GM06990 (cell line): ENCODE data around the gene LCP2.
"Not testable (repeated sequence)": the region's sequence is repeated elsewhere in the genome, so short reads cannot be mapped to it uniquely, and the experiment has no call there.

Experiments
- DNase-seq: peaks from one replicate; pipeline ENCODE4 v3.0.0-alpha.2; 2011; ENCODE audit not compliant: insufficient read length; ENCODE audit errors: extremely low read depth
- H3K27me3 ChIP-seq: replicated peaks from 2 replicates; pipeline ENCODE4 v1.6.0; 2011; ENCODE audit warnings: low read length; ENCODE audit not compliant: control insufficient read depth, insufficient read depth
- H3K36me3 ChIP-seq: 2 replicates; pipeline ENCODE4 v1.5.1; 2011; ENCODE audit warnings: low read length; ENCODE audit not compliant: control insufficient read depth, insufficient read depth
- H3K4me3 ChIP-seq: replicated peaks from 2 replicates; pipeline ENCODE4 v1.5.1; 2011; ENCODE audit warnings: low read depth, mild to moderate bottlenecking, control low read depth, low read length
- TF ChIP-seq, protein P1 (sequence below): IDR thresholded peaks from 2 replicates; pipeline ENCODE4 v1.5.1; 2011; ENCODE audit warnings: low read length, control low read depth, mild to moderate bottlenecking, inconsistent platforms; ENCODE audit not compliant: insufficient read depth, poor library complexity, severe bottlenecking

LCP2 gene

DNA sequence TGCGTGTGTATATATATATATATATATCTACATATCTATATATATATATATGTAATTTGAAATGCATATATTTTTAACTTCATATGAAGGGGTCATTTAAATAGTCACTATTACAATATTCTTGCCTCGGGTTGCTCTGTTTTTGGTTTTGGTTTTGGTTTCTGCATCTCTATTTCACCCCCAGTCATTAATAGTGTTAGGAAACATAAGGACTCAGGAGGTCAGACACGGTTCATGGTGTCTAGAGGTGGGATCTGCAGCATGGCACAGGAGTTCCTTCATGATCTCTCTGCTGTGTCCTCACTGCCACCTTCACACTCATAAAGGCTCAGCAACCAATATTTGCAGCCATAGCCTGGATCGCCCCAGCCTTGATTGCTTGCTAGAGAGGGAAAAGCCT lies 48.2 kb downstream of the LCP2 start:
- Histone ChIP-seq H3K4me3 (no peak overlapping the region), H3K36me3 (peaks cover 7% of the 10 kb centered on the region), H3K27me3 (no peaks in the 10 kb centered on the region)
- TF ChIP-seq, protein P1, sequence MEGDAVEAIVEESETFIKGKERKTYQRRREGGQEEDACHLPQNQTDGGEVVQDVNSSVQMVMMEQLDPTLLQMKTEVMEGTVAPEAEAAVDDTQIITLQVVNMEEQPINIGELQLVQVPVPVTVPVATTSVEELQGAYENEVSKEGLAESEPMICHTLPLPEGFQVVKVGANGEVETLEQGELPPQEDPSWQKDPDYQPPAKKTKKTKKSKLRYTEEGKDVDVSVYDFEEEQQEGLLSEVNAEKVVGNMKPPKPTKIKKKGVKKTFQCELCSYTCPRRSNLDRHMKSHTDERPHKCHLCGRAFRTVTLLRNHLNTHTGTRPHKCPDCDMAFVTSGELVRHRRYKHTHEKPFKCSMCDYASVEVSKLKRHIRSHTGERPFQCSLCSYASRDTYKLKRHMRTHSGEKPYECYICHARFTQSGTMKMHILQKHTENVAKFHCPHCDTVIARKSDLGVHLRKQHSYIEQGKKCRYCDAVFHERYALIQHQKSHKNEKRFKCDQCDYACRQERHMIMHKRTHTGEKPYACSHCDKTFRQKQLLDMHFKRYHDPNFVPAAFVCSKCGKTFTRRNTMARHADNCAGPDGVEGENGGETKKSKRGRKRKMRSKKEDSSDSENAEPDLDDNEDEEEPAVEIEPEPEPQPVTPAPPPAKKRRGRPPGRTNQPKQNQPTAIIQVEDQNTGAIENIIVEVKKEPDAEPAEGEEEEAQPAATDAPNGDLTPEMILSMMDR = no peak
- DNase-seq = no peak

- not testable (repeated sequence) for H3K36me3 ChIP-seq
Observed at GRCh38 chr5:170248931-170249227, 48.7 kb downstream of the LCP2 start.

GRCh38 chr5:170248172-170248930 lies 49.2 kb downstream of the LCP2 start:
- TF ChIP-seq, protein P1 = no peak
- Histone ChIP-seq H3K27me3 (no peaks in the 10 kb centered on the region), H3K4me3 (no peak overlapping the region), H3K36me3 (peaks cover 7% of the 10 kb centered on the region)
- no peak for DNase-seq

More at GRCh38 chr5:170248931-170249227, 48.7 kb downstream of the LCP2 start:
- DNase-seq, H3K27me3 ChIP-seq, H3K4me3 ChIP-seq: not testable (repeated sequence)

DNA sequence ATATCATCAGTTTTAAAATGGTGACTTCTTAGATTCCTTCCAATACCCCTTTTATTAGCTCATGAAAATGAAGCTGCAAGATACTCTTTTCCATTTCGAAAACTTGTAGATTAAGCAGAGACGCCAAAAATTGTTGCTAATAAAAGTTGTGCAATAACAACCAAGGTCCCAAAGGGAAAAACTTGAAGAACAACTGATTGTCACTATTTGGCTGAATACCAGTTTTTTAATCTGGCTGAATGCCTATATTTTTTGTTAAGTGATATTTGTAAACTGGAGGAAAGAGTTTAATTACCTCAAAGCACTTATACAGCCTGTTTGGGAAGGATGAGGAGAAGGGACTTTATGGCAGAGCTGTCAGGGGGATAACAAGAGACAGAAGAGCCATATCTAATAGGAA lies 50.2 kb downstream of the LCP2 start:
- no peak for DNase-seq
- H3K27me3 ChIP-seq = no peaks in the 10 kb centered on the region
- no peak overlapping the region for H3K4me3 ChIP-seq
- peaks cover 7% of the 10 kb centered on the region for H3K36me3 ChIP-seq
- TF ChIP-seq, protein P1 = no peak

GRCh38 chr5:170246126-170246870 lies 51.3 kb downstream of the LCP2 start:
- DNase-seq = no peak
- Histone ChIP-seq H3K36me3 (peaks cover 7% of the 10 kb centered on the region), H3K27me3 (no peaks in the 10 kb centered on the region), H3K4me3 (no peak overlapping the region)
- TF ChIP-seq, protein P1 = no peak

DNA sequence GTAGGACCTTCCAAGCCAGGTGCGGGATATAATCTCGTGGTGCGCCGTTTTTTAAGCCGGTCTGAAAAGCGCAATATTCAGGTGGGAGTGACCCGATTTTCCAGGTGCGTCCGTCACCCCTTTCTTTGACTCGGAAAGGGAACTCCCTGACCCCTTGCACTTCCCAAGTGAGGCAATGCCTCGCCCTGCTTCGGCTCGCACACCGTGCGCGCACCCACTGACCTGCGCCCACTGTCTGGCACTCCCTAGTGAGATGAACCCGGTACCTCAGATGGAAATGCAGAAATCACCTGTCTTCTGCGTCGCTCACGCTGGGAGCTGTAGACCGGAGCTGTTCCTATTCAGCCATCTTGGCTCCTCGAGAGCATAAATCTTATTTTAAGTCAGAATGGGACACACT lies 52.1 kb downstream of the LCP2 start:
- not testable (repeated sequence) for H3K4me3 ChIP-seq, H3K36me3 ChIP-seq, DNase-seq, H3K27me3 ChIP-seq
